Caco-2 (cell line): ENCODE results near the gene SHPK. TPM values are rescaled to one million over a fixed set of nuclear protein-coding genes. Genes with fewer than 3 reads are reported as not detected.

ENCODE experiments used
- BruUV-seq: library from RNA; stranded (reverse); fragments of 400-500 nt; replicated peaks from 2 replicates; lab custom pipeline; 2021; lab: Mats Ljungman, UMichigan
- CTCF ChIA-PET: fragments of 300-600 bp; sonication (Branson Sonifier 250); formaldehyde crosslinking; loops from one replicate; lab custom pipeline; 2022; ENCODE audit warnings: antibody characterized with exemption; lab: Charles Lee
- POLR2A ChIA-PET: fragments of 300-600 bp; sonication (Branson Sonifier 250); formaldehyde crosslinking; loops from one replicate; lab custom pipeline; 2022; ENCODE audit warnings: antibody characterized with exemption; lab: Charles Lee
- DNase-seq, 2 experiments: peaks; one replicate each; pipeline versions ENCODE4 v3.0.0 to v3.0.0-alpha.2; 2020 to 2022
- H3K27me3 ChIP-seq: replicated peaks from 2 replicates; pipeline ENCODE4 v1.6.0; 2011; ENCODE audit warnings: low read length; ENCODE audit not compliant: control insufficient read depth, insufficient read depth
- H3K36me3 ChIP-seq: 2 replicates; pipeline ENCODE4 v1.5.1; 2011; ENCODE audit warnings: low read length; ENCODE audit not compliant: control insufficient read depth, insufficient read depth
- H3K4me1 ChIP-seq: fragments of 250-450 bp; sonication (Bioruptor Pico); 2 replicates; pipeline ENCODE4 v1.5.1; 2020; ENCODE audit warnings: mild to moderate bottlenecking
- H3K4me3 ChIP-seq: 2 replicates; pipeline ENCODE4 v1.5.1; 2011; ENCODE audit warnings: low read depth, mild to moderate bottlenecking, control low read depth, low read length
- H3K9me3 ChIP-seq: fragments of 250-450 bp; sonication (Bioruptor Pico); 2 replicates; pipeline ENCODE4 v1.5.1; 2020; ENCODE audit warnings: mild to moderate bottlenecking, moderate library complexity
- H3K27ac Mint-ChIP-seq: one replicate; pipeline ENCODE4 v1.8.0; 2022; ENCODE audit warnings: mixed read lengths; ENCODE audit not compliant: unreplicated experiment
- H3K27me3 Mint-ChIP-seq: one replicate; pipeline ENCODE4 v1.8.0; 2022; ENCODE audit warnings: mixed read lengths; ENCODE audit not compliant: insufficient read depth, unreplicated experiment
- H3K36me3 Mint-ChIP-seq: one replicate; pipeline ENCODE4 v1.8.0; 2022; ENCODE audit warnings: mild to moderate bottlenecking, mixed read lengths; ENCODE audit not compliant: insufficient read depth, unreplicated experiment
- H3K4me1 Mint-ChIP-seq: one replicate; pipeline ENCODE4 v1.8.0; 2022; ENCODE audit warnings: low read depth, mixed read lengths; ENCODE audit not compliant: unreplicated experiment
- H3K4me3 Mint-ChIP-seq: one replicate; pipeline ENCODE4 v1.8.0; 2022; ENCODE audit warnings: mild to moderate bottlenecking, moderate library complexity, mixed read lengths; ENCODE audit not compliant: unreplicated experiment
- H3K9me3 Mint-ChIP-seq: one replicate; pipeline ENCODE4 v1.8.0; 2022; ENCODE audit warnings: mixed read lengths; ENCODE audit not compliant: unreplicated experiment
- intact Hi-C: fragments of 100-400 bp; cut with micrococcal nuclease; formaldehyde crosslinking; loops from one replicate; pipeline ENCODE4 v1.10.0; 2022; ENCODE audit not compliant: unreplicated experiment
- total RNA-seq: library from RNA; stranded (reverse); gene quantifications from 2 replicates; pipeline ENCODE4 v1.2.3, GENCODE V29; 2022
- TF ChIP-seq, protein P1 (sequence below), 2 experiments: fragments of 200-600 bp in 1 of 2; IDR thresholded peaks; 1 replicate in 1 of 2; 2 replicates in 1 of 2; pipeline versions ENCODE4 v1.5.1 to v1.8.0; 2011 to 2022; ENCODE audit warnings: antibody characterized with exemption in 1 of 2, control low read depth in 1 of 2, inconsistent platforms in 1 of 2, low read depth in 1 of 2, low read length in 1 of 2, mild to moderate bottlenecking in 1 of 2, moderate library complexity in 1 of 2; ENCODE audit not compliant: insufficient read depth in 1 of 2, severe bottlenecking in 1 of 2, unreplicated experiment in 1 of 2

SHPK gene
- total RNA-seq, 1 experiment from 2014 or later, result 17.7 TPM

DNA sequence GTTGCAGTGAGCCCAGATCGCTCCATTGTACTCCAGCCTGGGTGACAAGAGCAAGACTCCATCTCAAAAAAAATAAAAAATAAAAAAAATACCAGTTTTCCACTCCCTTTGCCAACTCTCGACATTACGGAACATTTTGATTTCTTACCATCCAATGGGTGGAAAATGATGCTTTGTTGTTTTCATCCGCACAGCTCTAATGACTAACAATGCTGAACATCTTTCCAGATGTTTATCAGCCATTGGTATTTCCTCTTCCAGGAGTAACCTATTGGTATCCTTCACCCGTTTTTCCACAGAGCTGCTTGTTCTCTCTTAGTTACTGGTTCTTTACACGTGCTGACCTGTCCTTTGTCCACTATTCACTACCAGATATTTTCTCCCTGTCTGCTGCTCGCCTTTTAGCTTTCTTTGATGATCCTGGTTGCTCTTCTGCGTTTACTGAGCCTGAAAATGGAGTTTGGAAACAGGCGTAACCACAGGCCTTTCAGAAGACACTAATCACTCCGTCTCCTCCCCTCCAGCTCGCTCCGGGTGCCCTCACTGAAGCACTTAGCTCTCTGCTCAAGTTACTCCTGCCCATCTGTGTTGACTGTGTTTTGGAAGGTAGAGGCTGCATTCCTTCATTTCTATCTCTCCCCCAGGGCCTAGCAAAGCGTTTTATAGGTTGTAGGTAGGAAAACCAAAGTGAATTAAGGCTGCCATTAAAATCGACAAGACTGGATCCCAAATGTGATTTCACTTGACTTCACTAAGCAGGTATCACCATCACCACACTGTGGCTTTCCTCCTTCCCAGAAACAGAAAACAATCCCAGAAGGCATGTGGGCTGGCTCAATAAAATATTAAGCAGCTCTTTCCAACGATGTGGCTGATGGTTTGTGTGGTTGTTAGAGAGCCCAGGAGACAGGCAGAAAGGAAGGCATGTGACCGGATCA lies 8.9 kb downstream of the SHPK start:
- H3K27ac Mint-ChIP-seq, result no peak overlapping the region
- POLR2A ChIA-PET, result no interaction called here
- no peak overlapping the region for H3K4me3 Mint-ChIP-seq
- H3K4me1 Mint-ChIP-seq, result no peaks in the 10 kb centered on the region
- CTCF ChIA-PET, result no interaction called here
- no peak overlapping the region for H3K4me3 ChIP-seq
- no peaks in the 10 kb centered on the region; the same call in 1 of the 2 replicates for H3K36me3 ChIP-seq
- no peaks in the 10 kb centered on the region for H3K9me3 ChIP-seq
- H3K9me3 Mint-ChIP-seq, result no peaks in the 10 kb centered on the region
- intact Hi-C loops, result no loop called here
- H3K4me1 ChIP-seq, result no peaks in the 10 kb centered on the region
- no peaks in the 10 kb centered on the region for H3K27me3 ChIP-seq
- H3K36me3 Mint-ChIP-seq, result peaks cover 13% of the 10 kb centered on the region
- DNase-seq, result no peak
- BruUV-seq, result no TSS peak
- TF ChIP-seq, protein P1, sequence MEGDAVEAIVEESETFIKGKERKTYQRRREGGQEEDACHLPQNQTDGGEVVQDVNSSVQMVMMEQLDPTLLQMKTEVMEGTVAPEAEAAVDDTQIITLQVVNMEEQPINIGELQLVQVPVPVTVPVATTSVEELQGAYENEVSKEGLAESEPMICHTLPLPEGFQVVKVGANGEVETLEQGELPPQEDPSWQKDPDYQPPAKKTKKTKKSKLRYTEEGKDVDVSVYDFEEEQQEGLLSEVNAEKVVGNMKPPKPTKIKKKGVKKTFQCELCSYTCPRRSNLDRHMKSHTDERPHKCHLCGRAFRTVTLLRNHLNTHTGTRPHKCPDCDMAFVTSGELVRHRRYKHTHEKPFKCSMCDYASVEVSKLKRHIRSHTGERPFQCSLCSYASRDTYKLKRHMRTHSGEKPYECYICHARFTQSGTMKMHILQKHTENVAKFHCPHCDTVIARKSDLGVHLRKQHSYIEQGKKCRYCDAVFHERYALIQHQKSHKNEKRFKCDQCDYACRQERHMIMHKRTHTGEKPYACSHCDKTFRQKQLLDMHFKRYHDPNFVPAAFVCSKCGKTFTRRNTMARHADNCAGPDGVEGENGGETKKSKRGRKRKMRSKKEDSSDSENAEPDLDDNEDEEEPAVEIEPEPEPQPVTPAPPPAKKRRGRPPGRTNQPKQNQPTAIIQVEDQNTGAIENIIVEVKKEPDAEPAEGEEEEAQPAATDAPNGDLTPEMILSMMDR (IDR thresholded peaks at IDR 0.05; ENCODE audit: insufficient read depth in 1 of 2, low read depth in 1 of 2, low read length in 1 of 2, severe bottlenecking in 1 of 2, unreplicated experiment in 1 of 2), result no peak
- H3K27me3 Mint-ChIP-seq, result no peaks in the 10 kb centered on the region

DNA sequence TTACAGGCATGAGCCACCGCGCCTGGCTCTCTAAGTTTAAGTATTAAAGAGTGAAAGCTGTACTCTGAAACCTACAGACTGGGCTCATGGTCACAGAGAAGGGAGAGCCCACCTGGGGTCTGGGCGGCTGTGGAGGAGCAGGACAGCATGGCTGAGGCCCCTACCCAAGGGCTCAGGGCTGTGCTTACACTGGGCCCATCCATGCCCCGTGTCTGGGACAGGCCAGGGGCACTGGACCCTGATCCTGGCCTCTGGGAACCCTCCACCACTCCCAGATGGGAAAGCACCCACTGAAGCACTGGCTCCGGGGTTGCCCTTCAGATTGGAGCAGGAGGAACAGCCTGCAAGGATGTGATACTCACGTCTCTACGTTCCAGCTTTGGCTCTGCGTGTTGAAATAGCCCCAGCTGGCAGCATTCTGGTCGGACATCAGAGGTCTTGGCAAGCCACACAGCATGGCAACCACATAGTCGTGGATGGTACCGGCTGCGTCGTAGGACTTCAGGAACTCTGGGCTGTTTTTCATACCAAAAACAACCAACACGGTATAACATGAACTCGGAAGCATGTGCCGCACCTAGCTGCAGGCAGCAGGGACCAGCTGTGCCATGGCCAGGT lies 13.0 kb downstream of the SHPK start:
- BruUV-seq, result no TSS peak
- DNase-seq, result no peak
- H3K9me3 ChIP-seq, result no peaks in the 10 kb centered on the region
- ChIA-PET CTCF (no interaction called here), POLR2A (no interaction called here)
- H3K4me1 Mint-ChIP-seq, result no peaks in the 10 kb centered on the region
- H3K27me3 ChIP-seq, result no peaks in the 10 kb centered on the region
- H3K27ac Mint-ChIP-seq, result no peak overlapping the region
- intact Hi-C loops, result no loop called here
- TF ChIP-seq, protein P1 (IDR thresholded peaks at IDR 0.05; ENCODE audit: insufficient read depth in 1 of 2, low read depth in 1 of 2, low read length in 1 of 2, severe bottlenecking in 1 of 2, unreplicated experiment in 1 of 2), result no peak
- H3K4me3 Mint-ChIP-seq, result no peak overlapping the region
- no peaks in the 10 kb centered on the region for H3K4me1 ChIP-seq
- no peak overlapping the region for H3K4me3 ChIP-seq
- H3K36me3 ChIP-seq, result no peaks in the 10 kb centered on the region; the same call in 1 of the 2 replicates
- no peaks in the 10 kb centered on the region for H3K9me3 Mint-ChIP-seq
- no peaks in the 10 kb centered on the region for H3K27me3 Mint-ChIP-seq
- peaks cover 27% of the 10 kb centered on the region for H3K36me3 Mint-ChIP-seq

DNA sequence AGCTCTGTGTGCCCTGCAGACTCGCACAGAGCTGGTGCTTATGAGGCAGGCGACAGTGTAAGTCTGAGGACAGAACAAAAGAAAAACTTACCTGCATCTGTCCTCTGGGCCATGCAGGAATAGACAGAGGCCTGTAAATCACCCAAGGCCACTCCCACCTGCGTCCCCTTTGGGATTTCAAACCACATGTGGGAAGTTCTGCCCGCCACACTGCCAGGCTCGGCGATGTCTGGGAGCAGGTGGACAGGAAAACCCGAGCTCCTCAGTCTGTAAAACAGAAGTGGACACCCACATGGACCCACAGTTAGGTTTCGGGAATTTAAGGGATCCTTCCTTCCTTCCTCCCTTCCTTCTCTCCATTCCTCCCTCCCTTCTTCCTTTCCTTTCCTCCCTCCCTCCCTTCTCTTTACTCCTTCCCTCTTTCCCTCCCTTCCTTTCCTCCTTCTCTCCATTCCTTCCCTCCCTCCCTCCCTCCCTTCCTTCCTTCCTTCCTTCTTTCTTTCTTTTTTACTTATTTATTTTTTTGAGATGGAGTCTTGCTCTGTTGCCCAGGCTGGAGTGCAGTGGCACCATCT lies 14.8 kb downstream of the SHPK start:
- no peak overlapping the region for H3K4me3 Mint-ChIP-seq
- H3K27ac Mint-ChIP-seq, result no peak overlapping the region
- ChIA-PET POLR2A (no interaction called here), CTCF (no interaction called here)
- BruUV-seq, result no TSS peak
- H3K27me3 Mint-ChIP-seq, result no peaks in the 10 kb centered on the region
- Histone ChIP-seq H3K4me3 (no peak overlapping the region), H3K36me3 (no peaks in the 10 kb centered on the region; the same call in 1 of the 2 replicates), H3K4me1 (no peaks in the 10 kb centered on the region), H3K27me3 (no peaks in the 10 kb centered on the region), H3K9me3 (no peaks in the 10 kb centered on the region)
- intact Hi-C loops, result no loop called here
- no peaks in the 10 kb centered on the region for H3K4me1 Mint-ChIP-seq
- H3K36me3 Mint-ChIP-seq, result peaks cover 36% of the 10 kb centered on the region
- H3K9me3 Mint-ChIP-seq, result no peaks in the 10 kb centered on the region
- TF ChIP-seq, protein P1 (IDR thresholded peaks at IDR 0.05; ENCODE audit: insufficient read depth in 1 of 2, low read depth in 1 of 2, low read length in 1 of 2, severe bottlenecking in 1 of 2, unreplicated experiment in 1 of 2), result no peak
- DNase-seq, result no peak
